ENCODE measurements around the gene TWIST2. TPM values are rescaled to one million over a fixed set of nuclear protein-coding genes. Genes with fewer than 3 reads are reported as not detected.
A peak's percentile ranks its signal among the peaks of the same experiment; 100 is the strongest.

Gene TWIST2
- total and polyA plus RNA-seq, 8 donors: 0.58 to 58.0 (median 12.3) TPM

DNA sequence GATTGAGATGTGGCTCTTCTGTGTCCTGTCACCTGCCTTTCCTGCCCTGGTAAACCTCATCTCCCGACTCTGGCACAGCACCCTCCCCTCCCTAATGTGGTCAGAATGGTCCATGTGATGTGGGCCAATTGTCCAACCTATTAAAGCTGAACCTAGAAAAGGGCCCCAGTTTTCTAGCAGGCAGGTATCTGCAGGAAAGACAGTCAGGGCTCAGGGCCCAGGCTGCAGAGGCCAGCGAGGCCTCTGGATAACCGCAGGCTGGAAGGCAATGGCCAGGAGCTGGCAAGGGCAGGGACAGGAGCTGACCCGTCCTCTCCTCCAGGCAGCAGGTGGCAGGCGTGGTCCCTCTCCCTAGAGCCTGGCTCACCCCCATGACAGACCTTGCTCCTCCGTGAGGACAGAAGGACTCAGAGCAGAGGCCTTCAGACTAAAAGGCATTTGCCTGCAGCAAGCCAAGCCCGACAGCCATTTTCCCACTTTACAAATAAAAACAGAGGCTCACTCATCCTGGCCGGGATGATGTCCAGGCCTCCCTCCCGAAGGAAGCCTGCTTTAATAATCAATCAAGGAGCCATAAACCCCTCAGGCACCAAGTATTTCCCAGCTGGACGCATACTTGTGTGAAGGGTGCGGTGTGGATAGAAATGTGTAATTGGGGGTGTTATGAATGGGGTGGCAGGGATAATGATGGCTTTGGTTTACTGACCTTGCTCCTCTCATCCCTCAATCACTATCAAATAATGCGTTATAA, 107.1 kb downstream of the TWIST2 start:
- H3K4me1 ChIP-seq: peaks cover 0 to 3% (median 0%) of the 10 kb centered on the region in 4 donors
- no peak overlapping the region for H3K4me3 ChIP-seq
- H3K27ac ChIP-seq: no peak overlapping the region
- DNase-seq: peak in 1 of 2 donors; percentile 52
- WGBS, 5 donors: 63 to 77% (median 71%) methylated on average over 12 of the region's 12 CpGs
- H3K36me3 ChIP-seq: no peaks in the 10 kb centered on the region
- TF ChIP-seq, protein P1, sequence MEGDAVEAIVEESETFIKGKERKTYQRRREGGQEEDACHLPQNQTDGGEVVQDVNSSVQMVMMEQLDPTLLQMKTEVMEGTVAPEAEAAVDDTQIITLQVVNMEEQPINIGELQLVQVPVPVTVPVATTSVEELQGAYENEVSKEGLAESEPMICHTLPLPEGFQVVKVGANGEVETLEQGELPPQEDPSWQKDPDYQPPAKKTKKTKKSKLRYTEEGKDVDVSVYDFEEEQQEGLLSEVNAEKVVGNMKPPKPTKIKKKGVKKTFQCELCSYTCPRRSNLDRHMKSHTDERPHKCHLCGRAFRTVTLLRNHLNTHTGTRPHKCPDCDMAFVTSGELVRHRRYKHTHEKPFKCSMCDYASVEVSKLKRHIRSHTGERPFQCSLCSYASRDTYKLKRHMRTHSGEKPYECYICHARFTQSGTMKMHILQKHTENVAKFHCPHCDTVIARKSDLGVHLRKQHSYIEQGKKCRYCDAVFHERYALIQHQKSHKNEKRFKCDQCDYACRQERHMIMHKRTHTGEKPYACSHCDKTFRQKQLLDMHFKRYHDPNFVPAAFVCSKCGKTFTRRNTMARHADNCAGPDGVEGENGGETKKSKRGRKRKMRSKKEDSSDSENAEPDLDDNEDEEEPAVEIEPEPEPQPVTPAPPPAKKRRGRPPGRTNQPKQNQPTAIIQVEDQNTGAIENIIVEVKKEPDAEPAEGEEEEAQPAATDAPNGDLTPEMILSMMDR (IDR thresholded peaks at IDR 0.05): no peak
- TF ChIP-seq POLR2A (IDR thresholded peaks at IDR 0.05) (no peak), EP300 (IDR thresholded peaks at IDR 0.05) (no peak), POLR2AphosphoS5 (IDR thresholded peaks at IDR 0.05) (no peak)
- peaks cover 0 to 25% (median 5%) of the 10 kb centered on the region in 3 donors for H3K27me3 ChIP-seq
- H3K9me3 ChIP-seq: no peaks in the 10 kb centered on the region
- intact Hi-C loops (cut with DNase I; ENCODE audit: low total_unique reads): no loop called here

DNA sequence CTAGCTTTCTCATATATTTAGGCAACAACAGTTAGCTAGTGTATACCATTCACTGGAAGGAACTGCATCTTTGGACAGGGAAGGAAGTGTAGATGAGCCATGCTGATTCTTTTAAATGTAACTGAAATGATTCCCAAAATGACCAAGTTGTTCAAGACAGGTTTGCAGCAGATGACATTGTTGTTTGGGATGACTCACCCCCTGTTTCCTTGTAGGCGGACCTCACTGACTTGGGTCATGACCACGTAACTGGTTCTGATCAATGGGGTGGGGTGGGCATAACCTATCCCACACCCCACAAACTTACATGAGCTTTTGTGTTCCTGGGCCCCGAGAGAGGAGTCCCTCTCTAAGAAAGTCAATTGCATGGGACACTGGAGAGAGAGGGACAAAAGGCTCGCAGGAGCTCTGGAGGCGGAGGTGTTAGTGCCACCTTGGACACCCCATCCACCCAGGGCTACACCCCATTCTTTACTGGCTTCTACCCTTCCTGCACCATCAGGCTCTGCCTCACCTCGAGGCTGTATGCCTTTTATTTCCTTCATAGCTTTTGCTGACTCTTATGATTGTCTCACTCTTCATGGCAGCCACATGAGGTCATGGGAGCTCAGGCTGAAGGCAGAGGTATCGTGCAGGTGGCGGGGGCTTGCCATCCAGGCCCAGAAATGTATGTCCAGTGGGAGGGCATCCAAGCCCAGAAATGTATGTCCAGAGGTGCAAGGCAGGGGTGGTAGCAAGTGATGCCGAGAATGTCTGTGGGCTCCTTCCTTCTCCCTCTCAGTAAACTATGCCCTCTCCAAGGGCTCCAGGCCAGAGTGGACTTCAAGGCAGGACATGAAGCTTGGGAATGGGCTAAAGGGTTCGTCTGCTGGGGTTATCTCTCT, 108.0 kb downstream of the TWIST2 start:
- Histone ChIP-seq H3K27me3 (peaks cover 0 to 18% (median 5%) of the 10 kb centered on the region in 3 donors), H3K9me3 (no peaks in the 10 kb centered on the region), H3K36me3 (no peaks in the 10 kb centered on the region), H3K4me1 (peaks cover 0 to 3% (median 0%) of the 10 kb centered on the region in 4 donors), H3K27ac (no peak overlapping the region), H3K4me3 (no peak overlapping the region)
- WGBS, 5 donors: 64 to 79% (median 74%) methylated on average over 10 of the region's 10 CpGs
- intact Hi-C loops (cut with DNase I; ENCODE audit: low total_unique reads): no loop called here
- no peak for TF ChIP-seq POLR2AphosphoS5 (IDR thresholded peaks at IDR 0.05)
- TF ChIP-seq, protein P1 (IDR thresholded peaks at IDR 0.05): no peak
- no peak for TF ChIP-seq EP300 (IDR thresholded peaks at IDR 0.05)
- no peak for TF ChIP-seq POLR2A (IDR thresholded peaks at IDR 0.05)
- DNase-seq: peak in 1 of 2 donors; percentile 1

DNA sequence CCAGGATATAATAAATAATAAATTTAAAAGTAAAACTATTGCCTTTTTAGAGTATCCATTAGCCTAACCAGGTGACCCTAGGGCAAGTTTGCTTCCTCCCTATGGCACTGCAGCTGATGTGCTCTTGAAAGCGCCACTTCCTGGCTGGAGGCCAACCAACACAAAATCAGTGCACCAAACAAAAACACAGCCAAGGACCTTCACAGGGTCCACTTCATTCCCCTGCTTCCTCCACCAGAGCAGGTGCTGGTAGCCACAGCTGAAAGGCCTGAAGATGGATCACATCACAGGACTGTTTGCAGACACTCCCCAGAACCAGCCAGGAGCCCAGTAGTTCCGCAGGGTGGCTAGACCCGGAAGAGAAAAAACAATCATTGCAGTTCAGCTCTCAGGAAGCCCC, 108.8 kb downstream of the TWIST2 start:
- no peak overlapping the region for H3K4me3 ChIP-seq
- H3K9me3 ChIP-seq: no peaks in the 10 kb centered on the region
- TF ChIP-seq EP300 (IDR thresholded peaks at IDR 0.05) (no peak), POLR2AphosphoS5 (IDR thresholded peaks at IDR 0.05) (no peak), POLR2A (IDR thresholded peaks at IDR 0.05) (no peak)
- TF ChIP-seq, protein P1 (IDR thresholded peaks at IDR 0.05): no peak
- no peaks in the 10 kb centered on the region for H3K36me3 ChIP-seq
- no peak overlapping the region for H3K27ac ChIP-seq
- peak in 1 of 2 donors; percentile 16 for DNase-seq
- 63 to 76% (median 66%) methylated on average over 3 of the region's 3 CpGs for WGBS, 5 donors
- intact Hi-C loops (cut with DNase I; ENCODE audit: low total_unique reads): no loop called here
- H3K27me3 ChIP-seq: peaks cover 0 to 18% (median 5%) of the 10 kb centered on the region in 3 donors
- peaks cover 0 to 3% (median 0%) of the 10 kb centered on the region in 4 donors for H3K4me1 ChIP-seq

Measured in stomach (tissue), 9 donors.